K562 (cell line): Measurements from ENCODE around the gene RNASE8. TPM values are rescaled to one million over a fixed set of nuclear protein-coding genes. Genes with fewer than 3 reads are reported as not detected.
A peak's percentile ranks its signal among the peaks of the same experiment; 100 is the strongest.

Experiments used
- GABPA ChIP-seq: fragments of 200-800 bp; sonication (Bioruptor generic); conservative IDR thresholded peaks from 2 replicates; pipeline ENCODE4 v1.6.1; 2016; ENCODE audit warnings: low read depth, missing genetic modification characterization, missing compliant biosample characterization
- MAZ ChIP-seq, 2 experiments: fragments of 450-650 bp in 1 of 2; sonication (generic) in 1 of 2; formaldehyde crosslinking; IDR thresholded peaks in 1 of 2; conservative IDR thresholded peaks in 1 of 2; 2 replicates each; pipeline versions ENCODE4 v1.4.0 to v1.5.0; 2020; ENCODE audit warnings: mild to moderate bottlenecking in 1 of 2, missing genetic modification reagents in 1 of 2
- RUNX1 ChIP-seq: sonication (generic); IDR thresholded peaks from 2 replicates; pipeline ENCODE4 v1.6.1; 2016; ENCODE audit warnings: antibody characterized with exemption, low read depth
- ZNF785 ChIP-seq: fragments of 250-450 bp; sonication (Bioruptor Pico); IDR thresholded peaks from 2 replicates; pipeline ENCODE4 v1.4.0; 2020; ENCODE audit warnings: mild to moderate bottlenecking
- polyA plus RNA-seq, 8 experiments: library from polyadenylated mRNA; depleted of rRNA in 4 of 8; stranded (reverse) in 5 of 8; unstranded in 3 of 8; fragments of >200 nt; fragmentation: Nextera tagmentation in 2 of 8; fragmentation: Illumina TruSeq in 1 of 8; extraction: Ambion mirVana in 2 of 8; extraction: Trizol in 1 of 8; gene quantifications; 2 replicates each; pipeline versions ENCODE4 v1.2.1 to v1.2.3, GENCODE V29; 2011 to 2014; ENCODE audit warnings: inconsistent platforms in 1 of 8, missing spikeins in 1 of 8
- total RNA-seq, 7 experiments: library from RNA; depleted of rRNA in 6 of 7; stranded (reverse); fragments of >200 nt in 6 of 7; fragmentation: Illumina TruSeq in 2 of 7; extraction: Trizol in 2 of 7; gene quantifications; 2 replicates each; pipeline versions ENCODE4 v1.2.1 to v1.2.3, GENCODE V29; 2011 to 2021; ENCODE audit warnings: low replicate concordance in 1 of 7
- TF ChIP-seq, protein P1 (sequence below): fragments of 450-650 bp; IDR thresholded peaks from 2 replicates; pipeline ENCODE4 v1.6.1; 2017; ENCODE audit warnings: antibody characterized with exemption, mild to moderate bottlenecking
- TF ChIP-seq, protein P2 (sequence below): IDR thresholded peaks from 2 replicates; pipeline ENCODE4 v1.6.1; 2016; ENCODE audit warnings: missing genetic modification characterization, missing compliant biosample characterization

The RNASE8 gene
- total and polyA plus RNA-seq, 9 of the 15 experiments (the other 6 are each of a cell fraction or from before 2014, with no cell fraction given), result not detected

DNA sequence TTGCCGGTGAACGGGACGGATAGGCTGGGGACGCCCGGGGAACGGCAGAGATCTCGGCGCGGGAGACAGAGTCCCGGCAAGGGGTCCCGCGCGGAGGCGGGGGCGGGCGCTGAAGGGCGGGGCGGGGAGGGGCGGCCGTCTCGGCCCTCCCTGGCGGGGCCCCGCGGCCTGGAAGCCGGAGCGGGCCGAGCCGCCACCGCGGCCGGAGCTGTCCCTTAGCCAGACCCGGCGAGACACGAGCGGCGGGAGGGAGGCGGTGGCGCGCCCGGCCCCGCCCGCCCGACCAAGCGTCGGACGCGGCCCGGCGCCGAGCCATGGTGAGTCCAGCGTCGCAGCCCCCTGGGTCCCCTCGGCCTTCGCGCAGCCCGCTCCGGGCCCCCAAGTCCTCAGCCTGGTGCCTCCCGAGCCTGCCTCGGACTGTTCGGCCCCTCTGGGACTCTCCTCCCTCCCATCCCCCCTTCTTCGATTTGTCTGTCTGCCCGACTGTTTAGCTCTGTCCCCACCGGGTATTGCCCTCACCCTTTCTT lies 12.5 kb downstream of the RNASE8 start, which contains the start of gene ARHGEF40 (continued):
- TF ChIP-seq, protein P1, sequence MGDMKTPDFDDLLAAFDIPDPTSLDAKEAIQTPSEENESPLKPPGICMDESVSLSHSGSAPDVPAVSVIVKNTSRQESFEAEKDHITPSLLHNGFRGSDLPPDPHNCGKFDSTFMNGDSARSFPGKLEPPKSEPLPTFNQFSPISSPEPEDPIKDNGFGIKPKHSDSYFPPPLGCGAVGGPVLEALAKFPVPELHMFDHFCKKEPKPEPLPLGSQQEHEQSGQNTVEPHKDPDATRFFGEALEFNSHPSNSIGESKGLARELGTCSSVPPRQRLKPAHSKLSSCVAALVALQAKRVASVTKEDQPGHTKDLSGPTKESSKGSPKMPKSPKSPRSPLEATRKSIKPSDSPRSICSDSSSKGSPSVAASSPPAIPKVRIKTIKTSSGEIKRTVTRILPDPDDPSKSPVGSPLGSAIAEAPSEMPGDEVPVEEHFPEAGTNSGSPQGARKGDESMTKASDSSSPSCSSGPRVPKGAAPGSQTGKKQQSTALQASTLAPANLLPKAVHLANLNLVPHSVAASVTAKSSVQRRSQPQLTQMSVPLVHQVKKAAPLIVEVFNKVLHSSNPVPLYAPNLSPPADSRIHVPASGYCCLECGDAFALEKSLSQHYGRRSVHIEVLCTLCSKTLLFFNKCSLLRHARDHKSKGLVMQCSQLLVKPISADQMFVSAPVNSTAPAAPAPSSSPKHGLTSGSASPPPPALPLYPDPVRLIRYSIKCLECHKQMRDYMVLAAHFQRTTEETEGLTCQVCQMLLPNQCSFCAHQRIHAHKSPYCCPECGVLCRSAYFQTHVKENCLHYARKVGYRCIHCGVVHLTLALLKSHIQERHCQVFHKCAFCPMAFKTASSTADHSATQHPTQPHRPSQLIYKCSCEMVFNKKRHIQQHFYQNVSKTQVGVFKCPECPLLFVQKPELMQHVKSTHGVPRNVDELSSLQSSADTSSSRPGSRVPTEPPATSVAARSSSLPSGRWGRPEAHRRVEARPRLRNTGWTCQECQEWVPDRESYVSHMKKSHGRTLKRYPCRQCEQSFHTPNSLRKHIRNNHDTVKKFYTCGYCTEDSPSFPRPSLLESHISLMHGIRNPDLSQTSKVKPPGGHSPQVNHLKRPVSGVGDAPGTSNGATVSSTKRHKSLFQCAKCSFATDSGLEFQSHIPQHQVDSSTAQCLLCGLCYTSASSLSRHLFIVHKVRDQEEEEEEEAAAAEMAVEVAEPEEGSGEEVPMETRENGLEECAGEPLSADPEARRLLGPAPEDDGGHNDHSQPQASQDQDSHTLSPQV, result no peak
- TF ChIP-seq ZNF785 (CRISPR knock-in tag), result no peak
- TF ChIP-seq RUNX1, result no peak
- TF ChIP-seq MAZ (CRISPR knock-in tag; conservative IDR thresholded peaks at IDR 0.05 in 1 of 2, IDR thresholded peaks at IDR 0.05 in 1 of 2), result 0 out of 4 replicates have a peak, but pooled peaks of 1 of the 2 experiments have one; percentile 34
- TF ChIP-seq, protein P2, sequence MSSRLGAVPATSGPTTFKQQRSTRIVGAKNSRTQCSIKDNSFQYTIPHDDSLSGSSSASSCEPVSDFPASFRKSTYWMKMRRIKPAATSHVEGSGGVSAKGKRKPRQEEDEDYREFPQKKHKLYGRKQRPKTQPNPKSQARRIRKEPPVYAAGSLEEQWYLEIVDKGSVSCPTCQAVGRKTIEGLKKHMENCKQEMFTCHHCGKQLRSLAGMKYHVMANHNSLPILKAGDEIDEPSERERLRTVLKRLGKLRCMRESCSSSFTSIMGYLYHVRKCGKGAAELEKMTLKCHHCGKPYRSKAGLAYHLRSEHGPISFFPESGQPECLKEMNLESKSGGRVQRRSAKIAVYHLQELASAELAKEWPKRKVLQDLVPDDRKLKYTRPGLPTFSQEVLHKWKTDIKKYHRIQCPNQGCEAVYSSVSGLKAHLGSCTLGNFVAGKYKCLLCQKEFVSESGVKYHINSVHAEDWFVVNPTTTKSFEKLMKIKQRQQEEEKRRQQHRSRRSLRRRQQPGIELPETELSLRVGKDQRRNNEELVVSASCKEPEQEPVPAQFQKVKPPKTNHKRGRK (tag), result peak; percentile 61
- TF ChIP-seq GABPA (tag), result no peak
